GM19463 (cell line): Measurements from ENCODE around the gene GMIP.
"Not testable (repeated sequence)": the region's sequence is repeated elsewhere in the genome, so short reads cannot be mapped to it uniquely, and the experiment has no call there.

Experiments used
- ATAC-seq: cut with Tn5 transposase; IDR thresholded peaks from one replicate; pipeline ENCODE4 v1.9.1; 2021; ENCODE audit warnings: mild to moderate bottlenecking, moderate library complexity; ENCODE audit not compliant: unreplicated experiment

GMIP gene

GRCh38 chr19:19613506-19613905, 30.0 kb downstream of the GMIP start:
- no peak for ATAC-seq

GRCh38 chr19:19610376-19611202, 32.9 kb downstream of the GMIP start:
- no peak for ATAC-seq

DNA sequence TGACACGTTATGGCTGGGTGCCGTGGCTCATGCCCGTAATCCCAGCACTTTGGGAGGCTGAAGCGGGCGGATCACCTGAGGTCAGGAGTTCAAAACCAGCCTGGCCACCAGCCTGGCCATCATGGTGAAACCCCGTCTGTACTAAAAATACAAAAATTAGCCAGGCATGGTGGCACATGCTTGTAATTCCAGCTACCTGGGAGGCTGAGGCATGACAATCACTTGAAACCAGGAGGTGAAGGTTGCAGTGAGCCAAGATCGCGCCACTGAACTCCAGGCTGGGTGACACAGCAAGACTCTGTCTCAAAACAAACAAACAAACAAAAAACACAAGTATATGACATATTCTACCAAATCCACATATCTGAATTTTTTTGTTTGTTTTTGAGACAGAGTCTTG, 36.8 kb downstream of the GMIP start:
- ATAC-seq = not testable (repeated sequence)

- ATAC-seq = peak; percentile 69
These were observed 37.4 kb downstream of the GMIP start for GRCh38 chr19:19606021-19606420.

DNA sequence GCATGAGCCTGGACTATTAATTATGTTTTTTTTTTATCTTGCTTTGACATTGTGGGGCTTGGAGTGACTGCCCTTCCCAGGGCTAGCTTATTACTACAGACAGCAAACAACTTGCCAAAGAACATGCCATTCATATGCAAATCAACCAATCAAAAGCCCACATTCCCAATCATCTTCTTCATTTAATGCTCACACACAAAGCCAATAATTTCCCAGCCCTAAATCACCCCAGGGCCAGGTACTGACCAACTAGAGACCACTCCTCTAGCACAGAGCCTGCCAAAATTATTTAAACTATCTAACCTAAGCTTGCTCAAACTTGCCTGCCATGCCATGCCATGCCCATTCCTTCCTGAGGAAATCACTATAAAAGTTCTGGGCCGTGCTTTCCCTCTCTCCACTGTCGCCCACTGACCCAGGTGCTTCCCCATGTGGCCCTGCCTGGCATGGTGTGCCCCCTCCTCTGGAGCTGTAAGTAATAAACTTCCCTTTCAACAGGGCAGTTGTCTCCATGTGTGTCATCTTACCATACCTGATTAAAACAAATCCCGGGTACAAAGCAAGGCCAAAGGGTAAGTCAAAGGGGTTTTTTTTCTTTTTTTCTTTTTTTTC, 40.6 kb downstream of the GMIP start:
- ATAC-seq = no peak

- ATAC-seq = no peak
These were observed 41.2 kb downstream of the GMIP start for GRCh38 chr19:19602136-19602712.

- ATAC-seq = no peak
These were observed 42.6 kb downstream of the GMIP start for GRCh38 chr19:19600793-19601330.

GRCh38 chr19:19598728-19599451, 44.6 kb downstream of the GMIP start:
- not testable (repeated sequence) for ATAC-seq

DNA sequence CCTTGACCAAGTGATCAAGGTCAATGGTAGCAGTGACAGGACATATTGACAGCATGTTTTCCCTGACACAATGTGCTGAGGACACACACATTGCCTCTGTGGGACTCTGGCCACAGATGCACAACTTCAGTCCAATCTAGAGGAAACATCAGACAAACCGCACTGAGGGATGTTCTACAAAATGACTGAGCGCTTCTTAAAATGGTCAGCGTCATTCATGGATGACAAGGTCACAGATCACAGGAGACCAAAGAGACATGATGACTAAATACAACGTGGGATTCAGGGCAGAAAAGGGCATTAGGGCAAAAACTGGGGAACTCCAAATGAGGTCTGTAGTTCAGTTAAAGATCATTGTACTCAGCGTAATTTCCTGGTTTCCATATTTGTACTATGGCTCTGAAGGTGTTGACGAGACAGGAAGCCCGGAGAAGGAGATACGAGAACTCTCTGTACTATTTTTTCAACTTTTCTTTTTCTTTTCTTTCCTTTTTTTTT, 45.6 kb downstream of the GMIP start:
- peak; percentile 76 for ATAC-seq

- ATAC-seq = no peak
These were observed 48.2 kb downstream of the GMIP start for GRCh38 chr19:19595171-19595701.

- no peak for ATAC-seq
These were observed 49.1 kb downstream of the GMIP start for GRCh38 chr19:19594381-19594780.

DNA sequence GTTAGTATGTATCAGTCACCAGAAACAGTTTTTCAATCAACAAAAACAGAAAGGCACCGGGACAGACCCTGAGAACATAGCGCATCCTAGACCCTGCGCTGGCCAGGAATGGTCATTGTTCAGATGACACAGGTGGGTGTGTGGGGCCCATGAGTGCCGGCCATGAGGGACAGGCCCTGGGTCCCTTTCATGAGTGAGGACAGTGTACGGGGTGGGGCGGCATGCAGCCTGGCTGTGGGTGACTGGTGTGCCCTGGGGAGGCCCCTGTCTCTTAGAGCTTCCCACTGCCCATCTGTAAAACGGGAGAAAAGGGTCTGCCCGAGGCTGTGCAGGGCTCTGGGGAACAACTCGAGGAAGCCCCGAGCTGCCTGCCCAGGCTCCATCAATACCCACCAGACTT, 50.8 kb downstream of the GMIP start:
- ATAC-seq = no peak

DNA sequence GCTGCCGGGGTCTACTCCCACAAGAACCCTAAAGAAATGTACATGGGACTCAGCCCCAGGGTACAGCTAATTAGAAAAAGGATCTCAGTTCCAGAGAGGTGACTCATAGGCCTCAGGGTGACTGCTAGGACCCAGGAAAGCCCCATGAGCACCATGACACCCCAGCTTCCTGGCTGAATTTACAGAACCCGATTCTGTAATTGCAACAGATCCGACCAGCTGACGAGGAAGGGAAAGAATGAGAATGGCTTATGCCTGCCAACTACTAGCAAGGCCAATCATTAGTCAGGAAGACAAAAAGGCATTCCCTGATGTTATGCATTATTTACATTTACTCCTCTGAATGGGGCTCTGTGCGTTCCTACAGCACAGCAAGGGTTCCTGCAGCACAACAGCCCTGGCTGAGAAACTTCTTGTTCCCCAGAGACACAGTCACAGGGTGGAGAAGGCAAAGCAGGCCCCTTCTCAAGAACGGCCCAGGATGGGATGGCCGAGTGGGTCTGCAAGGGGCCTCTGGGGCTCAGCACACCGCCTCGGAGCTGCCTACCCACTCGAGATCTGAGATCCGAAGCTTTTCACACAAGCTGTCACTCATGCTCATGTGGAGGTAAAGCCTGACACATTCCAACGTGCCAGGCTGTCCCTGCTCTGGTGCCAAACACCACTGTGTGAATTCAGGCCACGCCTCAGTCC, 52.2 kb downstream of the GMIP start:
- ATAC-seq = peak; percentile 78

- ATAC-seq = no peak
These were observed 54.9 kb downstream of the GMIP start for GRCh38 chr19:19588546-19588945.

DNA sequence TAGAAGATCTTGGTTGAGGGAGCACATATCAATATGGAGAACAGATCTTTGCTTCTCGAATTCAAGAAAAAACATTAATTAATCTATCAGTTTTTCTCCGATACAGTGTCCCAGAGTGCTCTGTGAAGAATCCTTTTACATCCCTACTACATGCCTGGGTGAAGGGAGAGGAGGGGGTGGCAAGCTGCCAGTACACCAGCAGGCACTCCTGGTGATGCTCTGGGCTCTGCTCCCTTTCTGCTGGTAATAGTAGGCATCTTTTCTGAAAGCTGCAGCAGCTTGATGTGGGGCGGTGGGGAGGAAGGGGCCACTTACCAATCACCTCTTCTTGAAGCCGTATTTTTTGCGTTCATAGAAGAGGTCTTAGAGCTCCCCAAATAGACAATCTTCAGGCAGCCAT, 55.7 kb downstream of the GMIP start:
- ATAC-seq = no peak

DNA sequence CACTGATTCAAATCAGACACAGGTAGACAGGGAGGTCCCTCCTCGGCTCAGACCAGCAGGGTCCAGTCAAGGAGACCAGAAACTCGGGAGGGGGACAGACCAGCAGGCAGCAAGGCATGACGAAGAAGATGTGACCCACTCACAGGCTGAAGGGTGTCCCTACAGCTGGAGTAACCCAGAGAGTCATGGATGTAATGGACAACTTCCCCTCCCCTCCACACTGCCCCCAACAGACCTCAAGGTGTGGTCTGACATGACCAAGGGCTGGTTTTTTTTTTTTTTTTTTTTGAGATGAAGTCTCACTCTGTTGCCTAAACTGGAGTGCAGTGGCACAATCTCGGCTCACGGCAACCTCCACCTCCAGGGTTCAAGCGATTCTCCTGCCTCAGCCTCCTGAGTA, 59.1 kb downstream of the GMIP start:
- ATAC-seq = no peak

DNA sequence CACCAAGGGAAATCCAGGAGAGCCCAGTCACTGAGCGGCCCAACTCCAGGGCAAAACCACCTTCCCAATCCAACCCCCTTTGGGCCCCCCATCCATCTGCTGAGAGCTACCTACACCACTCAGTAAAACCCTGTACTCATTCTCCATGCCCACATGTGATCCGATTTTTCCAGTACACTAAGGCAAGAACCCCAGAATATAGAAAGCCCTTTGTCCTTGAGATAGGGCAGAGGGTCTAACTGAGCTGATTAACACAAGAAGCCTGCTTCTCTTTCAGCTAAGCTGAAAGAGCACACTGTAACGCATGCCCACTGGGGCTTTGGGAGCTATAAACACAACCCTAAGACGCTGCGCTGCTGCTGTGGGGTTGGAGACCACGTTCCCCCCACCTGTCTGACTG, 61.0 kb downstream of the GMIP start:
- no peak for ATAC-seq

GRCh38 chr19:19581391-19581790, 62.1 kb downstream of the GMIP start:
- ATAC-seq = no peak

GRCh38 chr19:19580418-19580817, 63.0 kb downstream of the GMIP start:
- no peak for ATAC-seq
